Natural killer cell (primary cell): ENCODE measurements around the gene ZPBP2. TPM values are rescaled to one million over a fixed set of nuclear protein-coding genes. Genes with fewer than 3 reads are reported as not detected.

Experiments
- ATAC-seq, 3 donors: fragments of 150-1000 bp in 2 of 3; fragments of 200-7000 bp in 1 of 3; cut with Tn5 transposase; 1 replicate in 1 of 3; 2 replicates in 2 of 3; pipeline ENCODE4 v1.10.0; 2021; ENCODE audit warnings: mild to moderate bottlenecking in 2 of 3, moderate library complexity in 2 of 3
- DNase-seq, 2 donors: peaks; one replicate each; pipeline versions ENCODE4 v3.0.0 to v3.0.0-alpha.2; 2013 to 2021; ENCODE audit warnings: mixed read lengths in 1 of 2
- H3K27ac ChIP-seq: one replicate; pipeline ENCODE4 v1.5.1; 2013; ENCODE audit warnings: mild to moderate bottlenecking, low read length
- H3K27me3 ChIP-seq: one replicate; pipeline ENCODE4 v1.6.1; 2013; ENCODE audit warnings: low read length; ENCODE audit not compliant: control insufficient read depth, insufficient read depth
- H3K36me3 ChIP-seq: one replicate; pipeline ENCODE4 v1.6.1; 2013; ENCODE audit warnings: low read length; ENCODE audit not compliant: control insufficient read depth, insufficient read depth
- H3K4me1 ChIP-seq: one replicate; pipeline ENCODE4 v1.6.1; 2013; ENCODE audit warnings: low read length; ENCODE audit not compliant: control insufficient read depth, insufficient read depth
- H3K4me3 ChIP-seq: one replicate; pipeline ENCODE4 v1.5.1; 2013; ENCODE audit warnings: low read length
- H3K9me3 ChIP-seq: one replicate; pipeline ENCODE4 v1.6.1; 2013; ENCODE audit warnings: low read length; ENCODE audit not compliant: control insufficient read depth, insufficient read depth
- H3K27ac Mint-ChIP-seq, 2 donors: one replicate each; pipeline ENCODE4 v1.8.0; 2022; ENCODE audit warnings: mild to moderate bottlenecking in 2 of 2, mixed read lengths in 2 of 2, moderate library complexity in 1 of 2
- H3K27me3 Mint-ChIP-seq, 2 donors: one replicate each; pipeline ENCODE4 v1.8.0; 2022; ENCODE audit warnings: low read depth in 2 of 2, mixed read lengths in 2 of 2
- H3K36me3 Mint-ChIP-seq: one replicate; pipeline ENCODE4 v1.8.0; 2022; ENCODE audit warnings: mixed read lengths
- H3K4me1 Mint-ChIP-seq, 2 donors: one replicate each; pipeline ENCODE4 v1.8.0; 2022; ENCODE audit warnings: mixed read lengths in 2 of 2
- H3K4me3 Mint-ChIP-seq: one replicate; pipeline ENCODE4 v1.8.0; 2022; ENCODE audit warnings: mild to moderate bottlenecking, moderate library complexity, mixed read lengths
- H3K9me3 Mint-ChIP-seq, 2 donors: one replicate each; pipeline ENCODE4 v1.8.0; 2022; ENCODE audit warnings: mixed read lengths in 2 of 2
- CTCF ChIP-seq: fragments of 200-600 bp; IDR thresholded peaks from one replicate; pipeline ENCODE4 v1.8.0; 2022; ENCODE audit warnings: antibody characterized with exemption
- WGBS: methylation state at CpG from one replicate; pipeline ENCODE4 v1.1.7; 2013; ENCODE audit warnings: missing lambda C conversion rate; ENCODE audit not compliant: insufficient coverage; 5-methylcytosine and 5-hydroxymethylcytosine counted together
- intact Hi-C: fragments of 100-400 bp; cut with micrococcal nuclease; formaldehyde crosslinking; loops from one replicate; pipeline ENCODE4 v1.14.2; 2022
- total RNA-seq, 4 donors: library from RNA; stranded (reverse); fragments of 120-200 nt in 1 of 4; gene quantifications; one replicate each; pipeline versions ENCODE4 v1.2.3 to v1.2.4, GENCODE V29; 2013 to 2022

The ZPBP2 gene
- total RNA-seq, 3 donors from 2014 or later (not counting 1 experiment from before 2014, with no cell fraction given), result not detected

- intact Hi-C loops, result no loop called here
- H3K27me3 Mint-ChIP-seq, result no peaks in the 10 kb centered on the region
- H3K36me3 ChIP-seq, result peaks cover 46% of the 10 kb centered on the region
- TF ChIP-seq CTCF, result no peak
- H3K9me3 ChIP-seq, result no peaks in the 10 kb centered on the region
- DNase-seq (peak in 1 of 2 donors; percentile 64), ATAC-seq (peak in 2 of 3 donors; percentile 44 to 69)
- no peaks in the 10 kb centered on the region for H3K9me3 Mint-ChIP-seq
- no peak overlapping the region for H3K4me3 Mint-ChIP-seq
- H3K27ac Mint-ChIP-seq, result peak overlapping the region in 1 of 2 donors; percentile 56
- no peaks in the 10 kb centered on the region for H3K27me3 ChIP-seq
- H3K4me1 Mint-ChIP-seq, result peaks cover 21 to 25% of the 10 kb centered on the region in 2 donors
- 52% methylated on average over 17 of the region's 19 CpGs for WGBS
- H3K4me3 ChIP-seq, result no peak overlapping the region
- peak overlapping the region; percentile 36 for H3K27ac ChIP-seq
- peaks cover 26% of the 10 kb centered on the region for H3K4me1 ChIP-seq
- H3K36me3 Mint-ChIP-seq, result peaks cover 8% of the 10 kb centered on the region
Measured at GRCh38 chr17:39920218-39921210, 52.5 kb downstream of the ZPBP2 start.

GRCh38 chr17:39921323-39921722 is 53.3 kb downstream of the ZPBP2 start:
- Mint-ChIP-seq H3K27me3 (no peaks in the 10 kb centered on the region), H3K4me3 (no peak overlapping the region), H3K9me3 (no peaks in the 10 kb centered on the region), H3K4me1 (peaks cover 29 to 32% of the 10 kb centered on the region in 2 donors), H3K36me3 (peaks cover 8% of the 10 kb centered on the region), H3K27ac (peak overlapping the region in 1 of 2 donors; percentile 56)
- no peak for TF ChIP-seq CTCF
- DNase-seq (no peak), ATAC-seq (no peak)
- Histone ChIP-seq H3K27me3 (no peaks in the 10 kb centered on the region), H3K4me1 (peaks cover 34% of the 10 kb centered on the region), H3K27ac (peak overlapping the region; percentile 36), H3K9me3 (no peaks in the 10 kb centered on the region), H3K36me3 (peaks cover 46% of the 10 kb centered on the region), H3K4me3 (no peak overlapping the region)
- intact Hi-C loops, result no loop called here
- WGBS, result 28% methylated on average over 5 of the region's 5 CpGs

GRCh38 chr17:39922006-39922405 is 54.0 kb downstream of the ZPBP2 start:
- H3K36me3 ChIP-seq, result peaks cover 46% of the 10 kb centered on the region
- peaks cover 40% of the 10 kb centered on the region for H3K4me1 ChIP-seq
- H3K9me3 Mint-ChIP-seq, result no peaks in the 10 kb centered on the region
- DNase-seq, result no peak
- H3K4me3 Mint-ChIP-seq, result no peak overlapping the region
- H3K27me3 ChIP-seq, result no peaks in the 10 kb centered on the region
- H3K4me3 ChIP-seq, result no peak overlapping the region
- H3K36me3 Mint-ChIP-seq, result peaks cover 5% of the 10 kb centered on the region
- H3K9me3 ChIP-seq, result no peaks in the 10 kb centered on the region
- no peak for TF ChIP-seq CTCF
- intact Hi-C loops, result no loop called here
- H3K4me1 Mint-ChIP-seq, result peaks cover 32 to 38% of the 10 kb centered on the region in 2 donors
- ATAC-seq, result no peak
- H3K27me3 Mint-ChIP-seq, result no peaks in the 10 kb centered on the region
- no peak overlapping the region for H3K27ac Mint-ChIP-seq
- H3K27ac ChIP-seq, result no peak overlapping the region
- WGBS, result 96% methylated on average over 6 of the region's 6 CpGs
